ENCODE results near the gene MC4R.
"Not testable (repeated sequence)": the region's sequence is repeated elsewhere in the genome, so short reads cannot be mapped to it uniquely, and the experiment has no call there.

MC4R gene

GRCh38 chr18:60372596-60372995 lies at the start of gene MC4R:
TSS of gene MC4R (minus strand) at chr18:60372775. CDS start at chr18:60372349, 426 bp downstream.
- peak; percentile 3 to 22 for DNase-seq

GRCh38 chr18:60422306-60422705 lies 49.7 kb upstream of the MC4R start:
- DNase-seq = not testable (repeated sequence)

- no peak for DNase-seq
These were observed 49.0 kb upstream of the MC4R start for GRCh38 chr18:60421356-60422118.

GRCh38 chr18:60417946-60418345 lies 45.4 kb upstream of the MC4R start:
- no peak for DNase-seq

- no peak for DNase-seq
These were observed 41.5 kb upstream of the MC4R start for GRCh38 chr18:60413944-60414547.

- no peak for DNase-seq
These were observed 39.1 kb upstream of the MC4R start for GRCh38 chr18:60411715-60412114.

- no peak for DNase-seq
These were observed 34.1 kb upstream of the MC4R start for GRCh38 chr18:60406721-60407120.

- no peak for DNase-seq
These were observed 32.0 kb upstream of the MC4R start for GRCh38 chr18:60404486-60405085.

GRCh38 chr18:60401346-60401745 lies 28.8 kb upstream of the MC4R start:
- DNase-seq = no peak

- DNase-seq = no peak
These were observed 19.1 kb upstream of the MC4R start for GRCh38 chr18:60391571-60392226.

- DNase-seq = no peak
These were observed 16.7 kb upstream of the MC4R start for GRCh38 chr18:60389314-60389713.

GRCh38 chr18:60385693-60386092 lies 13.1 kb upstream of the MC4R start:
- DNase-seq = no peak

- no peak for DNase-seq
These were observed 11.3 kb upstream of the MC4R start for GRCh38 chr18:60383893-60384292.

GRCh38 chr18:60377778-60378469 lies 5.3 kb upstream of the MC4R start:
- no peak for DNase-seq

GRCh38 chr18:60372132-60372531 lies 443 bp downstream of the MC4R start:
- no peak for DNase-seq

GRCh38 chr18:60358516-60358915 lies 14.1 kb downstream of the MC4R start:
- DNase-seq = no peak

GRCh38 chr18:60350941-60351340 lies 21.6 kb downstream of the MC4R start:
- DNase-seq = no peak

GRCh38 chr18:60350150-60350549 lies 22.4 kb downstream of the MC4R start:
- no peak for DNase-seq

- no peak for DNase-seq
These were observed 25.0 kb downstream of the MC4R start for GRCh38 chr18:60347526-60348045.

GRCh38 chr18:60339018-60339417 lies 33.6 kb downstream of the MC4R start:
- DNase-seq = no peak

GRCh38 chr18:60331890-60332289 lies 40.7 kb downstream of the MC4R start:
- DNase-seq = no peak

GRCh38 chr18:60329131-60329530 lies 43.4 kb downstream of the MC4R start:
- DNase-seq = no peak

GRCh38 chr18:60327880-60328279 lies 44.7 kb downstream of the MC4R start:
- no peak for DNase-seq

All from hippocampal formation (tissue), 2 donors.